ENCODE results near the gene WASHC2A.
"Not testable (repeated sequence)": the region's sequence is repeated elsewhere in the genome, so short reads cannot be mapped to it uniquely, and the experiment has no call there.

The WASHC2A gene

GRCh38 chr10:50025627-50026026 lies 42.1 kb upstream of the WASHC2A start:
- H3K36me3 ChIP-seq (ENCODE audit: insufficient read depth, low read length) = no peaks in the 10 kb centered on the region
- no peak overlapping the region for H3K4me3 ChIP-seq (ENCODE audit: low read depth in 1 of 2, low read length in 2 of 2)
- no peak for DNase-seq
- H3K4me2 ChIP-seq (ENCODE audit: insufficient read depth, low read length) = no peak overlapping the region
- H3K27ac ChIP-seq (ENCODE audit: low read length) = no peak overlapping the region
- no peaks in the 10 kb centered on the region for H3K4me1 ChIP-seq (ENCODE audit: insufficient read depth, low read length)
- no peaks in the 10 kb centered on the region for H4K20me1 ChIP-seq (ENCODE audit: insufficient read depth, low read length)
- no peak overlapping the region for H3K9ac ChIP-seq (ENCODE audit: low read depth, low read length)
- no peaks in the 10 kb centered on the region for H3K9me3 ChIP-seq (ENCODE audit: insufficient read depth, low read length, severe bottlenecking)
- TF ChIP-seq, protein P1, sequence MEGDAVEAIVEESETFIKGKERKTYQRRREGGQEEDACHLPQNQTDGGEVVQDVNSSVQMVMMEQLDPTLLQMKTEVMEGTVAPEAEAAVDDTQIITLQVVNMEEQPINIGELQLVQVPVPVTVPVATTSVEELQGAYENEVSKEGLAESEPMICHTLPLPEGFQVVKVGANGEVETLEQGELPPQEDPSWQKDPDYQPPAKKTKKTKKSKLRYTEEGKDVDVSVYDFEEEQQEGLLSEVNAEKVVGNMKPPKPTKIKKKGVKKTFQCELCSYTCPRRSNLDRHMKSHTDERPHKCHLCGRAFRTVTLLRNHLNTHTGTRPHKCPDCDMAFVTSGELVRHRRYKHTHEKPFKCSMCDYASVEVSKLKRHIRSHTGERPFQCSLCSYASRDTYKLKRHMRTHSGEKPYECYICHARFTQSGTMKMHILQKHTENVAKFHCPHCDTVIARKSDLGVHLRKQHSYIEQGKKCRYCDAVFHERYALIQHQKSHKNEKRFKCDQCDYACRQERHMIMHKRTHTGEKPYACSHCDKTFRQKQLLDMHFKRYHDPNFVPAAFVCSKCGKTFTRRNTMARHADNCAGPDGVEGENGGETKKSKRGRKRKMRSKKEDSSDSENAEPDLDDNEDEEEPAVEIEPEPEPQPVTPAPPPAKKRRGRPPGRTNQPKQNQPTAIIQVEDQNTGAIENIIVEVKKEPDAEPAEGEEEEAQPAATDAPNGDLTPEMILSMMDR (IDR thresholded peaks at IDR 0.05; ENCODE audit: borderline replicate concordance, extremely low read depth, low read length, poor library complexity, severe bottlenecking) = no peak
- TF ChIP-seq EZH2 (IDR thresholded peaks at IDR 0.05; ENCODE audit: borderline replicate concordance, low read depth, low read length, severe bottlenecking) = no peak
- no peak for ATAC-seq (ENCODE audit: insufficient read depth, low read depth)
- H3K27me3 ChIP-seq (ENCODE audit: insufficient read depth, low read length, poor library complexity) = no peaks in the 10 kb centered on the region
- H2AFZ ChIP-seq (ENCODE audit: low read depth, low read length) = no peak overlapping the region
- H3K79me2 ChIP-seq (ENCODE audit: insufficient read depth, low read length) = no peaks in the 10 kb centered on the region

DNA sequence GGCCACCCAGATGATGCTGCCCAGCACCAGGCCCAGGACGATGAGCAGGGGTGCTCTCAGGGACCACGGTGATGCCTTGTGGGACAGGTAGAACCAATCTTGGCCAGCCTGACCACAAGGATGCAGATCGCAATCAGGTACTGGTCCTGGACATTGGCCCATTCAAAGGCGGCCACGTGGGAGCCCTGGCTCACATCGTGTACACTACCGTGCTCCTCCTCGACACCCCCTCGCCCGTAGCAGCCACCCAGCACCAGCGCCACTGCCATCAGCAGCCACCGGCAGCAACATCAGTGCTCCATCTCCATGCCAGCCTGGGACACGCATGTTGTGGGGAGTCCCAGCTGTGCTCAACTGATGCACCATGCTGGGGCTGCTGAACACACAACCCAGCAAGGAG lies 40.6 kb upstream of the WASHC2A start:
- no peak overlapping the region for H3K9ac ChIP-seq (ENCODE audit: low read depth, low read length)
- no peaks in the 10 kb centered on the region for H3K36me3 ChIP-seq (ENCODE audit: insufficient read depth, low read length)
- H3K27me3 ChIP-seq (ENCODE audit: insufficient read depth, low read length, poor library complexity) = no peaks in the 10 kb centered on the region
- H3K27ac ChIP-seq (ENCODE audit: low read length) = no peak overlapping the region
- no peaks in the 10 kb centered on the region for H3K9me3 ChIP-seq (ENCODE audit: insufficient read depth, low read length, severe bottlenecking)
- DNase-seq (no peak), ATAC-seq (ENCODE audit: insufficient read depth, low read depth) (no peak)
- no peaks in the 10 kb centered on the region for H4K20me1 ChIP-seq (ENCODE audit: insufficient read depth, low read length)
- H3K4me1 ChIP-seq (ENCODE audit: insufficient read depth, low read length) = no peaks in the 10 kb centered on the region
- H3K4me3 ChIP-seq (ENCODE audit: low read depth in 1 of 2, low read length in 2 of 2) = no peak overlapping the region
- no peak overlapping the region for H2AFZ ChIP-seq (ENCODE audit: low read depth, low read length)
- H3K4me2 ChIP-seq (ENCODE audit: insufficient read depth, low read length) = no peak overlapping the region
- H3K79me2 ChIP-seq (ENCODE audit: insufficient read depth, low read length) = no peaks in the 10 kb centered on the region
- TF ChIP-seq EZH2 (IDR thresholded peaks at IDR 0.05; ENCODE audit: borderline replicate concordance, low read depth, low read length, severe bottlenecking) = no peak
- TF ChIP-seq, protein P1 (IDR thresholded peaks at IDR 0.05; ENCODE audit: borderline replicate concordance, extremely low read depth, low read length, poor library complexity, severe bottlenecking) = no peak

DNA sequence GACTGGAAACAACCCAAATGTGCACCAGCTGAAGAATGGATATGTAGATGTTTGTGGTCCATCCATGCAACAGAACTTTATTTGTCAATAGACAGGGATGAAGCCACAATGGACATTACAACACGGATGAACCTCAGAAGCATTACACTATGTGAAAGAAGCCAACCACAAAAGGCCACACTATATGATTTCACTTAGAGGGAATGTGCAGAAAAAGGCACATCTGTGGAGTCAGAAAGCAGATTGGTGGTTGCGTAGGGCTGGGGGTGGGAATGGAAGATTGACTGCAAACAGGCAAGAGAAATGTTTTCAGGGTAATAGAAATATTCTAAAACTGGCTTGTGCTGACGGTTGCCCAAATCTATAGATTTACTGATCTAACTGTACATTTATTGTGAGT lies 34.3 kb upstream of the WASHC2A start:
- Histone ChIP-seq H3K27me3 (ENCODE audit: insufficient read depth, low read length, poor library complexity) (no peaks in the 10 kb centered on the region), H3K9me3 (ENCODE audit: insufficient read depth, low read length, severe bottlenecking) (no peaks in the 10 kb centered on the region), H3K4me1 (ENCODE audit: insufficient read depth, low read length) (no peaks in the 10 kb centered on the region), H3K36me3 (ENCODE audit: insufficient read depth, low read length) (no peaks in the 10 kb centered on the region), H4K20me1 (ENCODE audit: insufficient read depth, low read length) (no peaks in the 10 kb centered on the region), H3K9ac (ENCODE audit: low read depth, low read length) (no peak overlapping the region), H3K4me3 (ENCODE audit: low read depth in 1 of 2, low read length in 2 of 2) (no peak overlapping the region), H3K4me2 (ENCODE audit: insufficient read depth, low read length) (no peak overlapping the region), H3K79me2 (ENCODE audit: insufficient read depth, low read length) (no peaks in the 10 kb centered on the region), H2AFZ (ENCODE audit: low read depth, low read length) (no peak overlapping the region), H3K27ac (ENCODE audit: low read length) (no peak overlapping the region)
- DNase-seq (no peak), ATAC-seq (ENCODE audit: insufficient read depth, low read depth) (no peak)
- no peak for TF ChIP-seq EZH2 (IDR thresholded peaks at IDR 0.05; ENCODE audit: borderline replicate concordance, low read depth, low read length, severe bottlenecking)
- TF ChIP-seq, protein P1 (IDR thresholded peaks at IDR 0.05; ENCODE audit: borderline replicate concordance, extremely low read depth, low read length, poor library complexity, severe bottlenecking) = no peak

DNA sequence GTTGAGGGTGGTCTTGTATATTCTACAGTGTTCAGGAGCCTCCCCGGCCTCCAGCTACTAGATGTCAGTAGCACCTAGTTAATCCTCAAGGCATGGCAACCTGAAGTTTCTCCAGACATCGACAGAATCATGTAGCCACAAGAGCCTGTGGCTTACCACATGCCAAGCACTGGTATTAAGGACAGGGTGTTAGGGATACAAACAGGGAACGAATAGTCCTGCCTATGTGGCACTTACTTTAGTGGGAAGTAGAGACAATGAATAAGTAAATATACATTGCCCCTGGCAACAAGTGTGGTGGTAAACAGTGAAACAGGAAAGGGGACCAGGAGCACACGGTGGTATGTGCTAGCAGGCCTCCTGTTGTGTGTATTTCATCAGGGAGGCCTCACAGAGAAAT lies 32.4 kb upstream of the WASHC2A start:
- not testable (repeated sequence) for H3K4me3 ChIP-seq (ENCODE audit: low read depth in 1 of 2, low read length in 2 of 2); H3K4me1 ChIP-seq (ENCODE audit: insufficient read depth, low read length); H3K27ac ChIP-seq (ENCODE audit: low read length); H3K9me3 ChIP-seq (ENCODE audit: insufficient read depth, low read length, severe bottlenecking); H2AFZ ChIP-seq (ENCODE audit: low read depth, low read length); ATAC-seq (ENCODE audit: insufficient read depth, low read depth); H3K4me2 ChIP-seq (ENCODE audit: insufficient read depth, low read length); H3K9ac ChIP-seq (ENCODE audit: low read depth, low read length); H3K79me2 ChIP-seq (ENCODE audit: insufficient read depth, low read length); H3K27me3 ChIP-seq (ENCODE audit: insufficient read depth, low read length, poor library complexity); DNase-seq; H3K36me3 ChIP-seq (ENCODE audit: insufficient read depth, low read length); H4K20me1 ChIP-seq (ENCODE audit: insufficient read depth, low read length)

Measured in DND-41 (cell line).